Effector memory CD8-positive, alpha-beta T cell (primary cell): ENCODE measurements around the gene SYT7.
"Not testable (repeated sequence)": the region's sequence is repeated elsewhere in the genome, so short reads cannot be mapped to it uniquely, and the experiment has no call there.

Source experiments
- ATAC-seq: fragments of 150-1000 bp; cut with Tn5 transposase; replicated peaks from 2 replicates; pipeline ENCODE4 v1.10.0; 2021; ENCODE audit warnings: mild to moderate bottlenecking, moderate library complexity
- DNase-seq, 3 experiments: peaks; one replicate each; pipeline ENCODE4 v3.0.0; 2021
- H3K27ac Mint-ChIP-seq, 2 donors: one replicate each; pipeline ENCODE4 v1.8.0; 2022; ENCODE audit warnings: mild to moderate bottlenecking in 2 of 2, mixed read lengths in 2 of 2, moderate library complexity in 2 of 2
- H3K27me3 Mint-ChIP-seq, 2 donors: one replicate each; pipeline ENCODE4 v1.8.0; 2022; ENCODE audit warnings: mixed read lengths in 2 of 2
- H3K36me3 Mint-ChIP-seq: one replicate; pipeline ENCODE4 v1.8.0; 2022; ENCODE audit warnings: mild to moderate bottlenecking, moderate library complexity, mixed read lengths; ENCODE audit not compliant: insufficient read depth
- H3K4me1 Mint-ChIP-seq, 2 donors: one replicate each; pipeline ENCODE4 v1.8.0; 2022; ENCODE audit warnings: low read depth in 2 of 2, mixed read lengths in 2 of 2
- H3K4me3 Mint-ChIP-seq, 2 donors: one replicate each; pipeline ENCODE4 v1.8.0; 2022; ENCODE audit warnings: mild to moderate bottlenecking in 2 of 2, mixed read lengths in 2 of 2, moderate library complexity in 2 of 2
- H3K9me3 Mint-ChIP-seq, 2 donors: one replicate each; pipeline ENCODE4 v1.8.0; 2022; ENCODE audit warnings: mixed read lengths in 2 of 2

The SYT7 gene

GRCh38 chr11:61487342-61488025 is 93.4 kb downstream of the SYT7 start:
- H3K9me3 Mint-ChIP-seq = no peaks in the 10 kb centered on the region
- H3K4me1 Mint-ChIP-seq = peaks cover 0 to 1% of the 10 kb centered on the region in 2 donors
- no peak overlapping the region for H3K4me3 Mint-ChIP-seq
- H3K27me3 Mint-ChIP-seq = peaks cover 5 to 33% of the 10 kb centered on the region in 2 donors
- no peak overlapping the region for H3K27ac Mint-ChIP-seq
- peaks cover 7% of the 10 kb centered on the region for H3K36me3 Mint-ChIP-seq
- DNase-seq (no peak), ATAC-seq (no peak)

GRCh38 chr11:61486779-61487178 is 94.1 kb downstream of the SYT7 start:
- Mint-ChIP-seq H3K27me3 (peaks cover under 1 to 34% of the 10 kb centered on the region in 2 donors), H3K4me1 (peaks cover 0 to 1% of the 10 kb centered on the region in 2 donors), H3K27ac (peak overlapping the region in 1 of 2 donors; percentile 64), H3K4me3 (no peak overlapping the region), H3K9me3 (no peaks in the 10 kb centered on the region), H3K36me3 (peaks cover 4% of the 10 kb centered on the region)
- ATAC-seq (no peak), DNase-seq (no peak)

GRCh38 chr11:61486011-61486620 is 94.8 kb downstream of the SYT7 start:
- no peak for ATAC-seq
- Mint-ChIP-seq H3K36me3 (peaks cover 4% of the 10 kb centered on the region), H3K4me3 (no peak overlapping the region), H3K27ac (peak overlapping the region in 1 of 2 donors; percentile 64), H3K9me3 (no peaks in the 10 kb centered on the region), H3K27me3 (peaks cover 0 to 36% of the 10 kb centered on the region in 2 donors), H3K4me1 (peaks cover 0 to 1% of the 10 kb centered on the region in 2 donors)
- DNase-seq = no peak

- DNase-seq (no peak), ATAC-seq (no peak)
- no peaks in the 10 kb centered on the region for H3K9me3 Mint-ChIP-seq
- H3K4me1 Mint-ChIP-seq = peaks cover 0 to 4% of the 10 kb centered on the region in 2 donors
- H3K27ac Mint-ChIP-seq = no peak overlapping the region
- H3K27me3 Mint-ChIP-seq = peaks cover 0 to 38% of the 10 kb centered on the region in 2 donors
- no peak overlapping the region for H3K4me3 Mint-ChIP-seq
- peaks cover 4% of the 10 kb centered on the region for H3K36me3 Mint-ChIP-seq
These were observed 95.8 kb downstream of the SYT7 start for GRCh38 chr11:61485080-61485479.

GRCh38 chr11:61484541-61484940 is 96.3 kb downstream of the SYT7 start:
- H3K4me3 Mint-ChIP-seq = no peak overlapping the region

GRCh38 chr11:61482513-61482912 is 98.4 kb downstream of the SYT7 start:
- Mint-ChIP-seq H3K4me1 (peaks cover 5 to 11% of the 10 kb centered on the region in 2 donors), H3K9me3 (no peaks in the 10 kb centered on the region), H3K27ac (no peak overlapping the region), H3K36me3 (peaks cover under 1% of the 10 kb centered on the region), H3K27me3 (peaks cover 0 to 57% of the 10 kb centered on the region in 2 donors), H3K4me3 (no peak overlapping the region)
- DNase-seq (no peak), ATAC-seq (no peak)

More at GRCh38 chr11:61484541-61484940, 96.3 kb downstream of the SYT7 start:
- no peaks in the 10 kb centered on the region for H3K9me3 Mint-ChIP-seq
- peaks cover 0 to 4% of the 10 kb centered on the region in 2 donors for H3K4me1 Mint-ChIP-seq
- no peak for ATAC-seq
- peaks cover 0 to 44% of the 10 kb centered on the region in 2 donors for H3K27me3 Mint-ChIP-seq
- no peak overlapping the region for H3K27ac Mint-ChIP-seq
- no peak for DNase-seq
- peaks cover 4% of the 10 kb centered on the region for H3K36me3 Mint-ChIP-seq

GRCh38 chr11:61481806-61482205 is 99.1 kb downstream of the SYT7 start:
- Mint-ChIP-seq H3K27ac (no peak overlapping the region), H3K36me3 (no peaks in the 10 kb centered on the region), H3K9me3 (no peaks in the 10 kb centered on the region), H3K27me3 (peaks cover 0 to 57% of the 10 kb centered on the region in 2 donors), H3K4me3 (no peak overlapping the region), H3K4me1 (peaks cover 5 to 11% of the 10 kb centered on the region in 2 donors)
- ATAC-seq (no peak), DNase-seq (no peak)

- no peak overlapping the region for H3K4me3 Mint-ChIP-seq
- peaks cover 5 to 11% of the 10 kb centered on the region in 2 donors for H3K4me1 Mint-ChIP-seq
- ATAC-seq = no peak
- H3K36me3 Mint-ChIP-seq = no peaks in the 10 kb centered on the region
- DNase-seq = no peak
- H3K9me3 Mint-ChIP-seq = no peaks in the 10 kb centered on the region
- peaks cover 0 to 57% of the 10 kb centered on the region in 2 donors for H3K27me3 Mint-ChIP-seq
- H3K27ac Mint-ChIP-seq = no peak overlapping the region
These were observed 99.9 kb downstream of the SYT7 start for GRCh38 chr11:61480994-61481335.

- no peaks in the 10 kb centered on the region for H3K9me3 Mint-ChIP-seq
- H3K27me3 Mint-ChIP-seq = peaks cover 0 to 57% of the 10 kb centered on the region in 2 donors
- no peak overlapping the region for H3K27ac Mint-ChIP-seq
- DNase-seq (no peak), ATAC-seq (no peak)
- H3K4me3 Mint-ChIP-seq = no peak overlapping the region
- H3K4me1 Mint-ChIP-seq = peaks cover 5 to 11% of the 10 kb centered on the region in 2 donors
- no peaks in the 10 kb centered on the region for H3K36me3 Mint-ChIP-seq
These were observed 100.4 kb downstream of the SYT7 start for GRCh38 chr11:61480261-61480993.

GRCh38 chr11:61479360-61480058 is 101.4 kb downstream of the SYT7 start:
- not testable (repeated sequence) for H3K9me3 Mint-ChIP-seq, H3K4me3 Mint-ChIP-seq, H3K36me3 Mint-ChIP-seq, ATAC-seq, DNase-seq, H3K27ac Mint-ChIP-seq
- H3K27me3 Mint-ChIP-seq = peaks cover 0 to 57% of the 10 kb centered on the region in 2 donors
- peaks cover 5 to 11% of the 10 kb centered on the region in 2 donors for H3K4me1 Mint-ChIP-seq

- Mint-ChIP-seq H3K27me3 (peaks cover 0 to 45% of the 10 kb centered on the region in 2 donors), H3K36me3 (peaks cover 6% of the 10 kb centered on the region), H3K4me1 (peaks cover 5 to 11% of the 10 kb centered on the region in 2 donors), H3K27ac (peak overlapping the region in 1 of 2 donors; percentile 78), H3K4me3 (no peak overlapping the region), H3K9me3 (no peaks in the 10 kb centered on the region)
- peak; percentile 32 for ATAC-seq
- peak; percentile 48 to 60 (median 51) for DNase-seq
These were observed 103.1 kb downstream of the SYT7 start for GRCh38 chr11:61477727-61478148.

- peaks cover 0 to 39% of the 10 kb centered on the region in 2 donors for H3K27me3 Mint-ChIP-seq
- no peak overlapping the region for H3K27ac Mint-ChIP-seq
- H3K36me3 Mint-ChIP-seq = peaks cover 11% of the 10 kb centered on the region
- no peak overlapping the region for H3K4me3 Mint-ChIP-seq
- DNase-seq = no peak
- H3K4me1 Mint-ChIP-seq = peaks cover 5 to 11% of the 10 kb centered on the region in 2 donors
- no peak for ATAC-seq
- H3K9me3 Mint-ChIP-seq = no peaks in the 10 kb centered on the region
These were observed 103.8 kb downstream of the SYT7 start for GRCh38 chr11:61477126-61477525.

- no peak overlapping the region for H3K4me3 Mint-ChIP-seq
- peaks cover 5 to 11% of the 10 kb centered on the region in 2 donors for H3K4me1 Mint-ChIP-seq
These were observed 104.5 kb downstream of the SYT7 start for GRCh38 chr11:61476371-61476770.

More at GRCh38 chr11:61476371-61476770, 104.5 kb downstream of the SYT7 start:
- Mint-ChIP-seq H3K27me3 (peaks cover 0 to 31% of the 10 kb centered on the region in 2 donors), H3K9me3 (no peaks in the 10 kb centered on the region), H3K36me3 (peaks cover 11% of the 10 kb centered on the region), H3K27ac (no peak overlapping the region)
- ATAC-seq (no peak), DNase-seq (no peak)
